Aorta (tissue), 5 donors: ENCODE results near the gene PORCN. TPM values are rescaled to one million over a fixed set of nuclear protein-coding genes. Genes with fewer than 3 reads are reported as not detected.
"Not testable (repeated sequence)": the region's sequence is repeated elsewhere in the genome, so short reads cannot be mapped to it uniquely, and the experiment has no call there.

Source experiments
- ATAC-seq: fragments of 200-7000 bp; cut with Tn5 transposase; one replicate; pipeline ENCODE4 v1.9.1; 2022; ENCODE audit warnings: moderate library complexity; ENCODE audit not compliant: low FRiP score
- DNase-seq, 2 donors: peaks; one replicate each; pipeline ENCODE4 v3.0.0-alpha.2; 2020
- H3K27ac ChIP-seq, 2 donors: one replicate each; pipeline ENCODE4 v1.5.1; 2013; ENCODE audit warnings: low read length in 2 of 2, mild to moderate bottlenecking in 2 of 2, moderate library complexity in 2 of 2, control low read depth in 1 of 2, inconsistent platforms in 1 of 2, low read depth in 1 of 2
- H3K27me3 ChIP-seq, 2 donors: one replicate each; pipeline ENCODE4 v1.6.1; 2013; ENCODE audit warnings: control low read depth in 1 of 2, low read length in 1 of 2, mild to moderate bottlenecking in 1 of 2, moderate library complexity in 1 of 2; ENCODE audit not compliant: insufficient read depth in 2 of 2, control insufficient read depth in 1 of 2
- H3K36me3 ChIP-seq, 2 donors: one replicate each; pipeline ENCODE4 v1.6.1; 2013; ENCODE audit warnings: control low read depth in 1 of 2, low read length in 1 of 2, mild to moderate bottlenecking in 1 of 2; ENCODE audit not compliant: insufficient read depth in 2 of 2, control insufficient read depth in 1 of 2
- H3K4me1 ChIP-seq, 2 donors: one replicate each; pipeline ENCODE4 v1.6.1; 2013; ENCODE audit warnings: low read length in 2 of 2, control low read depth in 1 of 2, mild to moderate bottlenecking in 1 of 2, moderate library complexity in 1 of 2; ENCODE audit not compliant: insufficient read depth in 2 of 2, control insufficient read depth in 1 of 2
- H3K4me3 ChIP-seq, 2 donors: one replicate each; pipeline ENCODE4 v1.5.1; 2013; ENCODE audit warnings: low read length in 2 of 2, control low read depth in 1 of 2, mild to moderate bottlenecking in 1 of 2
- H3K9me3 ChIP-seq: one replicate; pipeline ENCODE4 v1.6.1; 2013; ENCODE audit warnings: mild to moderate bottlenecking, low read length; ENCODE audit not compliant: control insufficient read depth
- WGBS, 2 donors: extraction: QIAGEN DNeasy Blood & Tissue Kit; methylation state at CpG; one replicate each; pipeline ENCODE4 v1.1.7; 2013; 5-methylcytosine and 5-hydroxymethylcytosine counted together
- intact Hi-C, 2 donors: fragments of 100-400 bp; cut with DNase I; formaldehyde crosslinking; loops; one replicate each; pipeline versions ENCODE4 v1.14.2 to v1.15.0; 2022
- polyA plus RNA-seq, 2 donors: library from polyadenylated mRNA; stranded (reverse); fragments of 200-250 nt; gene quantifications; one replicate each; pipeline ENCODE4 v1.2.3, GENCODE V29; 2013
- total RNA-seq, 2 donors: library from RNA; stranded (reverse); fragmentation: NEBNext Ultra II Directional; extraction: Animal tissue kit (Norgen Biotek cat#: 25700); gene quantifications; one replicate each; pipeline ENCODE4 v1.2.1, GENCODE V29; 2021
- donor health status: healthy with polysubstance abuse.
- donor health status: Bipolar disorder and iron deficiency.
- donor health status: DM: no; HTN: no; CAD: no.
- donor health status: DM: no; HTN: no; CAD: no.
- donor health status: DM: yes; HTN: yes; CAD: no.

PORCN gene
- total and polyA plus RNA-seq, 4 donors, result 4.5 to 18.7 (median 11.1) TPM

- peak in 1 of 2 donors; percentile 39 for DNase-seq
- H3K27ac ChIP-seq, result no peak overlapping the region
- no peak overlapping the region for H3K4me3 ChIP-seq
- H3K9me3 ChIP-seq, result no peaks in the 10 kb centered on the region
- intact Hi-C loops, result no loop called here
- H3K36me3 ChIP-seq, result no peaks in the 10 kb centered on the region
- WGBS, 2 donors, result 68 to 74% methylated on average over 4 of the region's 4 CpGs
- no peaks in the 10 kb centered on the region for H3K4me1 ChIP-seq
- H3K27me3 ChIP-seq, result no peaks in the 10 kb centered on the region
- no peak for ATAC-seq
Observed at GRCh38 chrX:48511560-48511959, 2.8 kb downstream of the PORCN start.

- no peak overlapping the region for H3K27ac ChIP-seq
- ATAC-seq, result no peak
- H3K36me3 ChIP-seq, result no peaks in the 10 kb centered on the region
- H3K9me3 ChIP-seq, result no peaks in the 10 kb centered on the region
- no peak overlapping the region for H3K4me3 ChIP-seq
- no peaks in the 10 kb centered on the region for H3K4me1 ChIP-seq
- intact Hi-C loops, result no loop called here
- no peaks in the 10 kb centered on the region for H3K27me3 ChIP-seq
- DNase-seq, result peak in 1 of 2 donors; percentile 68
- WGBS, 2 donors, result 87 to 94% methylated on average over 19 to 20 of the region's 20 CpGs
Observed at GRCh38 chrX:48512371-48512935, 3.7 kb downstream of the PORCN start.

- peak in 1 of 2 donors; percentile 42 for DNase-seq
- Histone ChIP-seq H3K4me3 (no peak overlapping the region), H3K36me3 (no peaks in the 10 kb centered on the region), H3K4me1 (no peaks in the 10 kb centered on the region), H3K27me3 (no peaks in the 10 kb centered on the region), H3K9me3 (no peaks in the 10 kb centered on the region), H3K27ac (no peak overlapping the region)
- ATAC-seq, result no peak
- 80 to 88% methylated on average over 4 of the region's 4 CpGs for WGBS, 2 donors
- intact Hi-C loops, result no loop called here
Observed at GRCh38 chrX:48513670-48514069, 4.9 kb downstream of the PORCN start.

DNA sequence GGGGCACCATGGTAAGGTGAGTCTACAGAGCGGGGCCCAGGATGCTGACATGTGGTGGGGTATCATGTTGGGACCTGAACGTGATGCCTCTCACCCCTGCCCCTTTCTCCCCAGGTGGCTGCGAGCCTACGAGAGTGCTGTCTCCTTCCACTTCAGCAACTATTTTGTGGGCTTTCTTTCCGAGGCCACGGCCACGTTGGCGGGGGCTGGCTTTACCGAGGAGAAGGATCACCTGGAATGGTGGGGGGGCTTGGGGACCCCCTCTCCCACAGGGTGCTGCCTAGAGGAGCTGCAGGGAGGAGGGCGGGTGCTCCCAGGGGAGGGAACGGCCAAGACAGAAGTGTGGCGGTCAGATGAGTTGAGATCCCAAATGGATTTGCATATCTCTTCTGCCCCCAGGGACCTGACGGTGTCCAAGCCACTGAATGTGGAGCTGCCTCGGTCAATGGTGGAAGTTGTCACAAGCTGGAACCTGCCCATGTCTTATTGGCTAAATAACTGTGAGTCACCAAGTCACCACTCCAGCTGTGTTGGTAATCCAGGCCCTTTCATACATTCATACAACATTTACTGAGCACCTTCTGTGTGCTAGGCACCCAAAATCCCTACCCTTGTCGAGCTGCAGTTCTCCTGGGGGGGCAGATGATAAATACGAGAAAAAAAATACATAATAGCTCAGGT, 5.5 kb downstream of the PORCN start:
- no peaks in the 10 kb centered on the region for H3K4me1 ChIP-seq
- no peak overlapping the region for H3K4me3 ChIP-seq
- DNase-seq (peak in 1 of 2 donors; percentile 67), ATAC-seq (no peak)
- no peaks in the 10 kb centered on the region for H3K36me3 ChIP-seq
- no peaks in the 10 kb centered on the region for H3K9me3 ChIP-seq
- H3K27me3 ChIP-seq, result no peaks in the 10 kb centered on the region
- no peak overlapping the region for H3K27ac ChIP-seq
- 81 to 95% methylated on average over 16 of the region's 16 CpGs for WGBS, 2 donors
- intact Hi-C loops, result no loop called here

GRCh38 chrX:48514868-48515460, 6.2 kb downstream of the PORCN start:
- H3K36me3 ChIP-seq, result no peaks in the 10 kb centered on the region
- no peaks in the 10 kb centered on the region for H3K9me3 ChIP-seq
- ATAC-seq, result no peak

DNA sequence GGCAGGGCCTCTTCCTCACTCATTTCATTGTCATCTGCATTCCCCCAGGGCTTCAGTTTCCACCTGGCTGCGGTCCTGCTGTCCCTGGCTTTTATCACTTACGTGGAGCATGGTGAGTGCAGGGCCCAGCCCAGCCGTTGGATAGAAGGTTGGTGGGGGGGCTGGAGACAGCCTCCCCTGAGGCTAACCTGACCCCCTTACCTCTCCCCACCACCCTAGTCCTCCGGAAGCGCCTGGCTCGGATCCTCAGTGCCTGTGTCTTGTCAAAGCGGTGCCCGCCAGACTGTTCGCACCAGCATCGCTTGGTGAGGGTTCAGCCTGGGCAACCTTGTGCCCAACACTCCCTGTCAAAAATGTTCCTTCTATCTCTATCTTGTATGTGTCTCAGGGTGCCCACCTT, 7.0 kb downstream of the PORCN start:
- no peak overlapping the region for H3K4me3 ChIP-seq
- intact Hi-C loops, result no loop called here
- no peaks in the 10 kb centered on the region for H3K36me3 ChIP-seq
- ATAC-seq (no peak), DNase-seq (peak in 1 of 2 donors; percentile 53)
- H3K4me1 ChIP-seq, result no peaks in the 10 kb centered on the region
- 86 to 94% methylated on average over 10 of the region's 10 CpGs for WGBS, 2 donors
- H3K27ac ChIP-seq, result no peak overlapping the region
- no peaks in the 10 kb centered on the region for H3K27me3 ChIP-seq
- H3K9me3 ChIP-seq, result no peaks in the 10 kb centered on the region

More at GRCh38 chrX:48514868-48515460, 6.2 kb downstream of the PORCN start:
- DNase-seq, result peak in 1 of 2 donors; percentile 39
- Histone ChIP-seq H3K4me3 (no peak overlapping the region), H3K27ac (no peak overlapping the region), H3K27me3 (no peaks in the 10 kb centered on the region), H3K4me1 (no peaks in the 10 kb centered on the region)
- WGBS, 2 donors, result 89 to 97% methylated on average over 9 of the region's 9 CpGs
- intact Hi-C loops, result no loop called here

DNA sequence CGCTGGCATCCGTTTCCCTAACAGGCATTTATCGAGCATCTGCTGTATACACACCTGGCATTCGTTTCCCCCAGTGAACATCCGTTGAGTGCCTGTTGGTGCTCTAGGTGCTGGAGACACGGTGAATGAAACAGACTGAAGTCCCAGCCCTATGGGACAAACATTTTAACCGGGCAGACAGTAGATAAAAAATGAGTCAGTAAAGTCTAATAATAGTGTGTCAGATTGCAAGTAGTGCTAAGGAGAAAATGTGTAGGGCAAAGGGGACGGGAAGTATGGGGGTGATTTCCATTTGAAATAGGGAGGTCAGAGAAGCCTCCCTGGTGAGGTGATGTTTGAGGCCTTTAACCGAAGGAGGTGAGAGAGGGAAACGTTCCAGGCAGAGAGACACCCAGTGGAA, 7.5 kb downstream of the PORCN start:
- Histone ChIP-seq H3K36me3 (no peaks in the 10 kb centered on the region), H3K4me3 (no peak overlapping the region), H3K27me3 (no peaks in the 10 kb centered on the region), H3K4me1 (no peaks in the 10 kb centered on the region), H3K9me3 (no peaks in the 10 kb centered on the region), H3K27ac (no peak overlapping the region)
- DNase-seq (no peak), ATAC-seq (no peak)
- WGBS, 2 donors, result 67 to 74% methylated on average over 10 of the region's 10 CpGs
- intact Hi-C loops, result no loop called here

DNA sequence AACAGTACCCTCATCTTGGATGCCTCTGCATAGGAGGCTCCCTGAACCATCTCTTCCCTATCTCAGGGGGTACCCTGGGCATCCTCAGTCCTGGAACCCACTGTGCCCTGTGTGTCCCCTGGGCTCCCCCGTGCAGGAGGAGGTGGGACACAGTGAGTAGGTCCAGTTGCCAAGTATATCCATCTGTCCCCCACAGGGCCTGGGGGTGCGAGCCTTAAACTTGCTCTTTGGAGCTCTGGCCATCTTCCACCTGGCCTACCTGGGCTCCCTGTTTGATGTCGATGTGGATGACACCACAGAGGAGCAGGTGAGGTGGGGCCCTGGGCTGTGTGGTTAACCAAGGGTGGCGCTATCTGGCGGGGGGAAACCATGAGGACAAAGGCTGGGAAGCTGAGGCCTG, 8.2 kb downstream of the PORCN start:
- Histone ChIP-seq H3K9me3 (no peaks in the 10 kb centered on the region), H3K4me3 (no peak overlapping the region), H3K36me3 (no peaks in the 10 kb centered on the region), H3K4me1 (no peaks in the 10 kb centered on the region), H3K27ac (no peak overlapping the region), H3K27me3 (no peaks in the 10 kb centered on the region)
- ATAC-seq, result no peak
- intact Hi-C loops, result no loop called here
- 66 to 93% methylated on average over 5 of the region's 5 CpGs for WGBS, 2 donors
- no peak for DNase-seq

DNA sequence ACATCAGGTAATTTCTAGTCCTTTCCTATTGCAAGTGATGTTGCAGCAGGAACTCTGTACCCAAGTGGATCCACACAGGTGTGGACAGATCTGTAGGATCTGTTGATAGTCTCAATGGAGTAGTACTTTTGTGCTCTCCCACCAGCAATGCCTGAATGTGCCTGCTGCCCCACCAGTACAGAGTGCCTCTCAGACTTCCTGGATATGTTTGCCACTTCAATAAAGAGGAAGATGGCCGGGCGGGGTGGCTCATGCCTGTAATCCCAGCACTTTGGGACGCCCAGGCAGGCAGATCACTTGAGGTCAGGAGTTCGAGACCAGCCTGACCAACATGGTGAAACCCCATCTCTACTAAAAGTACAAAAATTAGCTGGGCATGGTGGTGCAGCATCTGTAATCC, 10.7 kb downstream of the PORCN start:
- H3K4me1 ChIP-seq, H3K36me3 ChIP-seq, H3K27me3 ChIP-seq, H3K4me3 ChIP-seq, ATAC-seq, H3K9me3 ChIP-seq, intact Hi-C loops, H3K27ac ChIP-seq, DNase-seq: not testable (repeated sequence)
- WGBS, 2 donors, result 60 to 88% methylated on average over 4 of the region's 4 CpGs
